K562 (cell line): Measurements from ENCODE around the gene MFSD12. TPM values are rescaled to one million over a fixed set of nuclear protein-coding genes. Genes with fewer than 3 reads are reported as not detected.

Experiments used
- BDP1 ChIP-seq: IDR thresholded peaks from 3 replicates; pipeline ENCODE4 v1.6.1; 2011; ENCODE audit not compliant: insufficient read length, insufficient read depth
- GATAD2B ChIP-seq: fragments of 450-650 bp; IDR thresholded peaks from 2 replicates; pipeline ENCODE4 v1.6.1; 2017; ENCODE audit warnings: mild to moderate bottlenecking, borderline replicate concordance
- L3MBTL2 ChIP-seq: fragments of 450-650 bp; IDR thresholded peaks from 2 replicates; pipeline ENCODE4 v1.6.1; 2016; ENCODE audit warnings: mild to moderate bottlenecking, moderate library complexity
- SNIP1 ChIP-seq: fragments of 450-650 bp; IDR thresholded peaks from 2 replicates; pipeline ENCODE4 v1.7.1; 2017; ENCODE audit warnings: low read depth, mild to moderate bottlenecking
- ZNF143 ChIP-seq: sonication (generic); formaldehyde crosslinking; IDR thresholded peaks from 2 replicates; pipeline ENCODE4 v1.9.0; 2022; ENCODE audit warnings: mild to moderate bottlenecking, missing genetic modification reagents
- ZNF77 ChIP-seq: fragments of 250-450 bp; sonication (Bioruptor Pico); IDR thresholded peaks from 2 replicates; pipeline ENCODE4 v1.5.0; 2020
- polyA plus RNA-seq, 8 experiments: library from polyadenylated mRNA; depleted of rRNA in 4 of 8; stranded (reverse) in 5 of 8; unstranded in 3 of 8; fragments of >200 nt; fragmentation: Nextera tagmentation in 2 of 8; fragmentation: Illumina TruSeq in 1 of 8; extraction: Ambion mirVana in 2 of 8; extraction: Trizol in 1 of 8; gene quantifications; 2 replicates each; pipeline versions ENCODE4 v1.2.1 to v1.2.3, GENCODE V29; 2011 to 2014; ENCODE audit warnings: inconsistent platforms in 1 of 8, missing spikeins in 1 of 8
- total RNA-seq, 7 experiments: library from RNA; depleted of rRNA in 6 of 7; stranded (reverse); fragments of >200 nt in 6 of 7; fragmentation: Illumina TruSeq in 2 of 7; extraction: Trizol in 2 of 7; gene quantifications; 2 replicates each; pipeline versions ENCODE4 v1.2.1 to v1.2.3, GENCODE V29; 2011 to 2021; ENCODE audit warnings: low replicate concordance in 1 of 7
- TF ChIP-seq, protein P1 (sequence below), 2 experiments: fragments of 450-650 bp in 1 of 2; sonication (generic) in 1 of 2; formaldehyde crosslinking in 1 of 2; IDR thresholded peaks; 2 replicates each; pipeline versions ENCODE4 v1.7.1 to v1.9.0; 2016 to 2022; ENCODE audit warnings: inconsistent platforms in 1 of 2, mild to moderate bottlenecking in 1 of 2, missing genetic modification reagents in 1 of 2
- TF ChIP-seq, protein P2 (sequence below): IDR thresholded peaks from 3 replicates; pipeline ENCODE4 v1.6.1; 2011; ENCODE audit warnings: borderline replicate concordance, mild to moderate bottlenecking, moderate library complexity; ENCODE audit not compliant: insufficient read length; ENCODE audit errors: extremely low read depth
- TF ChIP-seq, protein P3 (sequence below): fragments of 250-450 bp; sonication (Bioruptor Pico); IDR thresholded peaks from 2 replicates; pipeline ENCODE4 v1.5.1; 2021; ENCODE audit warnings: mild to moderate bottlenecking
- TF ChIP-seq, protein P4 (sequence below): fragments of 250-450 bp; sonication (Bioruptor Pico); IDR thresholded peaks from 2 replicates; pipeline ENCODE4 v1.8.0; 2021; ENCODE audit warnings: borderline replicate concordance, mild to moderate bottlenecking, moderate library complexity; ENCODE audit not compliant: poor library complexity, severe bottlenecking
- TF ChIP-seq, protein P5 (sequence below): sonication (generic); formaldehyde crosslinking; IDR thresholded peaks from 2 replicates; pipeline ENCODE4 v1.8.1; 2022; ENCODE audit warnings: missing genetic modification reagents

The MFSD12 gene
- total and polyA plus RNA-seq, 9 of the 15 experiments (the other 6 are each of a cell fraction or from before 2014, with no cell fraction given): 0.69 to 112 (median 31.8) TPM

DNA sequence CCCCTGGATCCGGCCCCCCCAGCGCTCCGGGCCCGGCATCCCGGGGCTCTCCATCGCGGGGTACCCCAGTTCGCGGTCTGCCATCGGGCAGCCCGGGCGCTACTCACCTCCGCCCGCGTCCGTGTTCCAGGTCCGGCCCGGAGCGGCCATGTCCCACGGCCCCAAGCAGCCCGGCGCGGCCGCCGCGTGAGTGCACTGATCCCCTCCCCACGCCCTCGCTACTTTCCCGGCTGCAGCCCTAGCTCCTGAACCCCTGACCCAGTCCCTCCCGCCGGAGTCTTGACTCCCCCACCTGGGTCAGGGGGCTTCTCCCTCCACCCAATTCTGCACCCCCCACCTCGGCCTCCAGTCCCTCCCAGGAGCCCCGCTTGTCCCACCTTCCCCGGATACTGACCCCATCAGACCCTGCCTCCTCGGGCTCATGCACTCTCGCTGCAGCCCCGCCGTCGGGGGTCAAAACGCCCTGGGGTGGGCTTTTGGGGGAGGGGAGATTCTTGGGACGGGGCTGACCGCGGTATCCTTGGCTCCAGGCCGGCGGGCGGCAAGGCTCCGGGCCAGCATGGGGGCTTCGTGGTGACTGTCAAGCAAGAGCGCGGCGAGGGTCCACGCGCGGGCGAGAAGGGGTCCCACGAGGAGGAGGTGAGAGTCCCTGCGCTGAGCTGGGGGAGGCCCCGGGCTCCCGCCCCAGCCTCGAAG lies 15.9 kb upstream of the MFSD12 start (continued):
- TF ChIP-seq, protein P1, sequence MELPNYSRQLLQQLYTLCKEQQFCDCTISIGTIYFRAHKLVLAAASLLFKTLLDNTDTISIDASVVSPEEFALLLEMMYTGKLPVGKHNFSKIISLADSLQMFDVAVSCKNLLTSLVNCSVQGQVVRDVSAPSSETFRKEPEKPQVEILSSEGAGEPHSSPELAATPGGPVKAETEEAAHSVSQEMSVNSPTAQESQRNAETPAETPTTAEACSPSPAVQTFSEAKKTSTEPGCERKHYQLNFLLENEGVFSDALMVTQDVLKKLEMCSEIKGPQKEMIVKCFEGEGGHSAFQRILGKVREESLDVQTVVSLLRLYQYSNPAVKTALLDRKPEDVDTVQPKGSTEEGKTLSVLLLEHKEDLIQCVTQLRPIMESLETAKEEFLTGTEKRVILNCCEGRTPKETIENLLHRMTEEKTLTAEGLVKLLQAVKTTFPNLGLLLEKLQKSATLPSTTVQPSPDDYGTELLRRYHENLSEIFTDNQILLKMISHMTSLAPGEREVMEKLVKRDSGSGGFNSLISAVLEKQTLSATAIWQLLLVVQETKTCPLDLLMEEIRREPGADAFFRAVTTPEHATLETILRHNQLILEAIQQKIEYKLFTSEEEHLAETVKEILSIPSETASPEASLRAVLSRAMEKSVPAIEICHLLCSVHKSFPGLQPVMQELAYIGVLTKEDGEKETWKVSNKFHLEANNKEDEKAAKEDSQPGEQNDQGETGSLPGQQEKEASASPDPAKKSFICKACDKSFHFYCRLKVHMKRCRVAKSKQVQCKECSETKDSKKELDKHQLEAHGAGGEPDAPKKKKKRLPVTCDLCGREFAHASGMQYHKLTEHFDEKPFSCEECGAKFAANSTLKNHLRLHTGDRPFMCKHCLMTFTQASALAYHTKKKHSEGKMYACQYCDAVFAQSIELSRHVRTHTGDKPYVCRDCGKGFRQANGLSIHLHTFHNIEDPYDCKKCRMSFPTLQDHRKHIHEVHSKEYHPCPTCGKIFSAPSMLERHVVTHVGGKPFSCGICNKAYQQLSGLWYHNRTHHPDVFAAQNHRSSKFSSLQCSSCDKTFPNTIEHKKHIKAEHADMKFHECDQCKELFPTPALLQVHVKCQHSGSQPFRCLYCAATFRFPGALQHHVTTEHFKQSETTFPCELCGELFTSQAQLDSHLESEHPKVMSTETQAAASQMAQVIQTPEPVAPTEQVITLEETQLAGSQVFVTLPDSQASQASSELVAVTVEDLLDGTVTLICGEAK (IDR thresholded peaks at IDR 0.05): peak; percentile 58
- TF ChIP-seq, protein P1 (CRISPR knock-in tag; IDR thresholded peaks at IDR 0.05): no peak
- TF ChIP-seq, protein P2, sequence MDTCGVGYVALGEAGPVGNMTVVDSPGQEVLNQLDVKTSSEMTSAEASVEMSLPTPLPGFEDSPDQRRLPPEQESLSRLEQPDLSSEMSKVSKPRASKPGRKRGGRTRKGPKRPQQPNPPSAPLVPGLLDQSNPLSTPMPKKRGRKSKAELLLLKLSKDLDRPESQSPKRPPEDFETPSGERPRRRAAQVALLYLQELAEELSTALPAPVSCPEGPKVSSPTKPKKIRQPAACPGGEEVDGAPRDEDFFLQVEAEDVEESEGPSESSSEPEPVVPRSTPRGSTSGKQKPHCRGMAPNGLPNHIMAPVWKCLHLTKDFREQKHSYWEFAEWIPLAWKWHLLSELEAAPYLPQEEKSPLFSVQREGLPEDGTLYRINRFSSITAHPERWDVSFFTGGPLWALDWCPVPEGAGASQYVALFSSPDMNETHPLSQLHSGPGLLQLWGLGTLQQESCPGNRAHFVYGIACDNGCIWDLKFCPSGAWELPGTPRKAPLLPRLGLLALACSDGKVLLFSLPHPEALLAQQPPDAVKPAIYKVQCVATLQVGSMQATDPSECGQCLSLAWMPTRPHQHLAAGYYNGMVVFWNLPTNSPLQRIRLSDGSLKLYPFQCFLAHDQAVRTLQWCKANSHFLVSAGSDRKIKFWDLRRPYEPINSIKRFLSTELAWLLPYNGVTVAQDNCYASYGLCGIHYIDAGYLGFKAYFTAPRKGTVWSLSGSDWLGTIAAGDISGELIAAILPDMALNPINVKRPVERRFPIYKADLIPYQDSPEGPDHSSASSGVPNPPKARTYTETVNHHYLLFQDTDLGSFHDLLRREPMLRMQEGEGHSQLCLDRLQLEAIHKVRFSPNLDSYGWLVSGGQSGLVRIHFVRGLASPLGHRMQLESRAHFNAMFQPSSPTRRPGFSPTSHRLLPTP: no peak
- TF ChIP-seq ZNF143 (CRISPR knock-in tag) (no peak), BDP1 (no peak), GATAD2B (no peak), SNIP1 (no peak), L3MBTL2 (peak; percentile 75), ZNF77 (CRISPR knock-in tag) (no peak)
- TF ChIP-seq, protein P3, sequence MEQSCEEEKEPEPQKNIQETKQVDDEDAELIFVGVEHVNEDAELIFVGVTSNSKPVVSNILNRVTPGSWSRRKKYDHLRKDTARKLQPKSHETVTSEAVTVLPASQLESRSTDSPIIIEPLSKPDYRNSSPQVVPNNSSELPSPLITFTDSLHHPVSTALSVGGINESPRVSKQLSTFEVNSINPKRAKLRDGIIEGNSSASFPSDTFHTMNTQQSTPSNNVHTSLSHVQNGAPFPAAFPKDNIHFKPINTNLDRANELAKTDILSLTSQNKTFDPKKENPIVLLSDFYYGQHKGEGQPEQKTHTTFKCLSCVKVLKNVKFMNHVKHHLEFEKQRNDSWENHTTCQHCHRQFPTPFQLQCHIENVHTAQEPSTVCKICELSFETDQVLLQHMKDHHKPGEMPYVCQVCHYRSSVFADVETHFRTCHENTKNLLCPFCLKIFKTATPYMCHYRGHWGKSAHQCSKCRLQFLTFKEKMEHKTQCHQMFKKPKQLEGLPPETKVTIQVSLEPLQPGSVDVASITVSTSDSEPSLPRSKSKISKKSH (CRISPR knock-in tag): no peak
- TF ChIP-seq, protein P4, sequence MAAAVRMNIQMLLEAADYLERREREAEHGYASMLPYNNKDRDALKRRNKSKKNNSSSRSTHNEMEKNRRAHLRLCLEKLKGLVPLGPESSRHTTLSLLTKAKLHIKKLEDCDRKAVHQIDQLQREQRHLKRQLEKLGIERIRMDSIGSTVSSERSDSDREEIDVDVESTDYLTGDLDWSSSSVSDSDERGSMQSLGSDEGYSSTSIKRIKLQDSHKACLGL (CRISPR knock-in tag): no peak
- TF ChIP-seq, protein P5, sequence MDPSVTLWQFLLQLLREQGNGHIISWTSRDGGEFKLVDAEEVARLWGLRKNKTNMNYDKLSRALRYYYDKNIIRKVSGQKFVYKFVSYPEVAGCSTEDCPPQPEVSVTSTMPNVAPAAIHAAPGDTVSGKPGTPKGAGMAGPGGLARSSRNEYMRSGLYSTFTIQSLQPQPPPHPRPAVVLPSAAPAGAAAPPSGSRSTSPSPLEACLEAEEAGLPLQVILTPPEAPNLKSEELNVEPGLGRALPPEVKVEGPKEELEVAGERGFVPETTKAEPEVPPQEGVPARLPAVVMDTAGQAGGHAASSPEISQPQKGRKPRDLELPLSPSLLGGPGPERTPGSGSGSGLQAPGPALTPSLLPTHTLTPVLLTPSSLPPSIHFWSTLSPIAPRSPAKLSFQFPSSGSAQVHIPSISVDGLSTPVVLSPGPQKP (CRISPR knock-in tag): no peak
